Gastroesophageal sphincter (tissue), 4 donors: Measurements from ENCODE around the gene EGR4. TPM values are rescaled to one million over a fixed set of nuclear protein-coding genes. Genes with fewer than 3 reads are reported as not detected.

Experiments used
- ATAC-seq: fragments of 150-250 bp; one replicate; pipeline ENCODE4 v1.9.1; 2016; ENCODE audit warnings: mild to moderate bottlenecking, moderate library complexity
- H3K27ac ChIP-seq, 4 donors: fragments of 200-600 bp; sonication (generic) in 3 of 4; 1 replicate in 3 of 4; 2 replicates in 1 of 4; pipeline ENCODE4 v1.5.1; 2016 to 2019
- H3K27me3 ChIP-seq: fragments of 200-600 bp; sonication (generic); one replicate; pipeline ENCODE4 v1.5.1; 2019
- H3K36me3 ChIP-seq, 2 donors: fragments of 200-600 bp; sonication (generic); one replicate each; pipeline ENCODE4 v1.5.1; 2019; ENCODE audit warnings: control low read depth in 1 of 2
- H3K4me1 ChIP-seq, 3 donors: fragments of 200-600 bp; sonication (generic); 1 replicate in 2 of 3; 2 replicates in 1 of 3; pipeline ENCODE4 v1.5.1; 2016 to 2019; ENCODE audit warnings: control low read depth in 2 of 3
- H3K4me3 ChIP-seq, 2 donors: fragments of 200-600 bp; sonication (generic); one replicate each; pipeline ENCODE4 v1.5.1; 2019; ENCODE audit warnings: mild to moderate bottlenecking in 1 of 2, moderate library complexity in 1 of 2
- H3K9me3 ChIP-seq, 3 donors: fragments of 200-600 bp; sonication (generic); one replicate each; pipeline ENCODE4 v1.5.1; 2017 to 2019; ENCODE audit warnings: control low read depth in 2 of 3
- EP300 ChIP-seq: sonication (generic); formaldehyde crosslinking; IDR thresholded peaks from one replicate; pipeline ENCODE4 v1.6.1; 2017; ENCODE audit warnings: antibody characterized with exemption, mild to moderate bottlenecking
- POLR2A ChIP-seq, 2 donors: fragments of 450-650 bp; IDR thresholded peaks; one replicate each; pipeline ENCODE4 v1.6.1; 2017; ENCODE audit warnings: antibody characterized with exemption in 2 of 2, mild to moderate bottlenecking in 2 of 2, moderate library complexity in 1 of 2
- POLR2AphosphoS5 ChIP-seq: sonication (generic); formaldehyde crosslinking; IDR thresholded peaks from one replicate; pipeline ENCODE4 v1.6.1; 2017; ENCODE audit warnings: antibody characterized with exemption
- WGBS, 2 donors: methylation state at CpG; one replicate each; pipeline ENCODE4 v1.1.5; 2018; ENCODE audit warnings: low coverage in 1 of 2; 5-methylcytosine and 5-hydroxymethylcytosine counted together
- total RNA-seq, 4 donors: library from RNA; depleted of rRNA; stranded (reverse); fragments of >200 nt; gene quantifications; one replicate each; pipeline ENCODE4 v1.1.0, GENCODE V29; 2016
- TF ChIP-seq, protein P1 (sequence below), 4 experiments: fragments of 200-600 bp in 2 of 4; fragments of 450-650 bp in 2 of 4; sonication (generic) in 1 of 4; IDR thresholded peaks; one replicate each; pipeline ENCODE4 v1.5.1; 2017 to 2019; ENCODE audit warnings: antibody characterized with exemption in 4 of 4, mild to moderate bottlenecking in 2 of 4, moderate library complexity in 2 of 4

Gene EGR4
- total RNA-seq, 4 donors from 2014 or later = not detected

DNA sequence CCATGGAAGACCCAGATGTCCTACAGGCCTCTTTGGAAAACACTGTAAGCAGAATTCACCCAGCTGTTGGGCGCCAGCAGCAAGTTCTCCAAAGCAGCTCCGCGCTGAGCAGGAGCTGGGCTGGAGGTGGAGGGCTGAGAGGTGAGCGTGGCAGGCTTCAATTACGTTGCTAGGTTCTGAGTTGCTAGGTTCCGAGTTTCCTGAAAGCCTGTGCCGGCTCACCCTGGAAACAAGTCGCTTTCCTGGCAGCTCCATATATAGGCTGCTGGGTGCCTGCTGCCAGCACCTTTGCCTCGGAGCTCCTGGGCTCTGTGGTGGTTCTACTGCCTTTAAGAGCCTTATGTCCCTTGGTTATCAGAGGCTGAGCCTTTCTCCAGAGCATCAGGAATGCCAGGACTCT is 14.4 kb upstream of the EGR4 start:
- TF ChIP-seq, protein P1, sequence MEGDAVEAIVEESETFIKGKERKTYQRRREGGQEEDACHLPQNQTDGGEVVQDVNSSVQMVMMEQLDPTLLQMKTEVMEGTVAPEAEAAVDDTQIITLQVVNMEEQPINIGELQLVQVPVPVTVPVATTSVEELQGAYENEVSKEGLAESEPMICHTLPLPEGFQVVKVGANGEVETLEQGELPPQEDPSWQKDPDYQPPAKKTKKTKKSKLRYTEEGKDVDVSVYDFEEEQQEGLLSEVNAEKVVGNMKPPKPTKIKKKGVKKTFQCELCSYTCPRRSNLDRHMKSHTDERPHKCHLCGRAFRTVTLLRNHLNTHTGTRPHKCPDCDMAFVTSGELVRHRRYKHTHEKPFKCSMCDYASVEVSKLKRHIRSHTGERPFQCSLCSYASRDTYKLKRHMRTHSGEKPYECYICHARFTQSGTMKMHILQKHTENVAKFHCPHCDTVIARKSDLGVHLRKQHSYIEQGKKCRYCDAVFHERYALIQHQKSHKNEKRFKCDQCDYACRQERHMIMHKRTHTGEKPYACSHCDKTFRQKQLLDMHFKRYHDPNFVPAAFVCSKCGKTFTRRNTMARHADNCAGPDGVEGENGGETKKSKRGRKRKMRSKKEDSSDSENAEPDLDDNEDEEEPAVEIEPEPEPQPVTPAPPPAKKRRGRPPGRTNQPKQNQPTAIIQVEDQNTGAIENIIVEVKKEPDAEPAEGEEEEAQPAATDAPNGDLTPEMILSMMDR (IDR thresholded peaks at IDR 0.05) = no peak
- TF ChIP-seq EP300 (no peak), POLR2AphosphoS5 (no peak), POLR2A (IDR thresholded peaks at IDR 0.05) (no peak)
- no peaks in the 10 kb centered on the region for H3K9me3 ChIP-seq
- no peak for ATAC-seq
- H3K27ac ChIP-seq = no peak overlapping the region
- no peaks in the 10 kb centered on the region for H3K36me3 ChIP-seq
- peaks cover 24% of the 10 kb centered on the region for H3K27me3 ChIP-seq
- no peaks in the 10 kb centered on the region for H3K4me1 ChIP-seq
- H3K4me3 ChIP-seq = no peak overlapping the region
- 40 to 80% methylated on average over 1 to 6 of the region's 9 CpGs for WGBS, 2 donors

DNA sequence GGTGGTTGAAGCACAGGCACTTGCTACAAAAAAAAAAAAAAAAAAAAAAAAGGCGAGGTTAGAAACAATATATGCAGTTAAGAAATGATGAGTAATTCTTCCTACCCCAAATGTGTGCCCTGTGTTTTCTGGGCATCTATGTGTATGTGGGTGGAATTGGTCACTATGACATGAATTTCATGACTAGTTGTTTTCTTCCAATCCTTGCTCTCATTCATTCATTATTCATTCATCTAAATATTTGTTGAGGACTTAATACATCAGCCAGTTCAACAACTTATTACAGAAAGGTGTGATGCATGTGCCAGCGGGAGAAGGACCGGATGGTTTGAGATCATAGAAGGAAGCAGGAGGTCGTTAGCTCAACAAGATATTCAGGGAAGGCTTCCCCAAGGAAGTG is 8.3 kb upstream of the EGR4 start:
- Histone ChIP-seq H3K9me3 (no peaks in the 10 kb centered on the region), H3K4me1 (no peaks in the 10 kb centered on the region), H3K27ac (no peak overlapping the region), H3K36me3 (no peaks in the 10 kb centered on the region), H3K4me3 (no peak overlapping the region), H3K27me3 (peaks cover 46% of the 10 kb centered on the region)
- ATAC-seq = no peak
- TF ChIP-seq POLR2A (IDR thresholded peaks at IDR 0.05) = no peak
- TF ChIP-seq, protein P1 (IDR thresholded peaks at IDR 0.05) = no peak
- 57 to 76% methylated on average over 4 of the region's 4 CpGs for WGBS, 2 donors

DNA sequence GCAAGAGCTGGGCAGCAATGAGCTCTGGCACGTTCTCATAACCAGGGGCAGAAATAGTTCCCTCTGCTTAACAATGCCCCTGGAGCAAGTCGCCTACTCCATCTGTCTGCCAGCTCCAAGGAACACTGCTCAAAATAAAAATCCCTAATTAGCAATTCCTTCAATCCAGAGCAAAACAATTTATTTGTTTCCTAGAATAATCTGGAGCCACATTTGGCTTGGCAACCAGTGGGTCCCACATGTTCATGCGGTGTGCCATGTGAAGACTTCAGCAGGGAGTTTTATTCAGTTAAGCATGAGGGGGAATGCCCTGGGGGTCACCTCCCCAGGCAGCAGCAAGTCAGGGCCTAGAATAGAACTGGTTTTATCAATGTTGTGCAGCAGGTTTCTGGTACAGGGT is 7.6 kb upstream of the EGR4 start:
- WGBS, 2 donors = 60 to 69% methylated on average over 2 to 3 of the region's 3 CpGs
- no peak for TF ChIP-seq POLR2A (IDR thresholded peaks at IDR 0.05)
- no peak for TF ChIP-seq EP300
- no peak for TF ChIP-seq POLR2AphosphoS5
- TF ChIP-seq, protein P1 (IDR thresholded peaks at IDR 0.05) = no peak

DNA sequence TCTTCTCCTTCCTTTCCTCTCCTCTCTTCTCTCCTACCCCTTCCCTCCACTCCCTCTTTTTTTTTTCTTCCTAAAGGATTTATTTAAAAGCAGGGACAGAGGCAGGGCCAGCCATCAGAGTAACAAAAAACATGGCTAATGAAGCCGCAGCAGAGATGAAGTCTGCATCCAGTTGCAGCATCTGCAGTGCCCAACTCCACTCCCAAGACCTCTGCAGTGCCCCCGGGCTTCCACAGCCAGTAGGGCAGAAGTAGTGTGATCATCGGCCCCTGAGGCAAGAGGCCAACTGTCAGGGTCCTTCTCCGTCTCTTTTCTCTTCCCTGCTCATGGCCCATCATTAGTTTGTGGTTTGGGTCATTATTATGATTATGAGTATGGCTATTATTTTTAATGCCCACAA is 4.2 kb upstream of the EGR4 start:
- H3K27ac ChIP-seq = no peak overlapping the region
- peaks cover 82% of the 10 kb centered on the region for H3K27me3 ChIP-seq
- no peak for ATAC-seq
- no peak overlapping the region for H3K4me3 ChIP-seq
- H3K9me3 ChIP-seq = no peaks in the 10 kb centered on the region
- no peaks in the 10 kb centered on the region for H3K36me3 ChIP-seq
- 44 to 53% methylated on average over 3 to 4 of the region's 4 CpGs for WGBS, 2 donors
- TF ChIP-seq, protein P1 (IDR thresholded peaks at IDR 0.05) = no peak
- TF ChIP-seq POLR2AphosphoS5 = no peak
- peaks cover 0 to 14% (median 6%) of the 10 kb centered on the region in 3 donors for H3K4me1 ChIP-seq

More for the DNA sequence above, 7.6 kb upstream of the EGR4 start:
- Histone ChIP-seq H3K27ac (no peak overlapping the region), H3K36me3 (no peaks in the 10 kb centered on the region), H3K4me3 (no peak overlapping the region), H3K4me1 (no peaks in the 10 kb centered on the region), H3K9me3 (no peaks in the 10 kb centered on the region), H3K27me3 (peaks cover 53% of the 10 kb centered on the region)
- no peak for ATAC-seq

DNA sequence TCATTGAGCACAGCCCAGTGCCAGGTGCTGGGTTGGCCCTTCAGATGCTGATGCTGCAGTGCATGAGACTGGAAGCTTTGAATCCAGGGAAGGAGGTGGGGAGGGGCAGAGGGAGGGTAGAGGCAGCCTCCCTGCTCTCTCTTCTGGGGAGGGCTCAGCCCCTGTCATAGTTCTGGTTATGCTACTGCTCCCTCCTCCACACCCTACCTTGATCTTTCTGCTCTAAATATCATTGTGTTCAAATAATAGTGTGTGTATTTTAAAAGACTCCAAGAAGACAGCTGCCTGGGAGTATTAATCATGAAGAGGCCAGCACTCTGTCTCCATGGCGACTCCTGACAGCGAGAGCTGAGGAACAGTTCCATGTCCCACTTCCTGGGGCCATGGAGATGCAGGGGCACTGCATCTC is 3.8 kb upstream of the EGR4 start:
- H3K27ac ChIP-seq = no peak overlapping the region
- WGBS, 2 donors = 0% methylated on average over 2 of the region's 2 CpGs
- peaks cover 0 to 18% (median 6%) of the 10 kb centered on the region in 3 donors for H3K4me1 ChIP-seq
- peaks cover 82% of the 10 kb centered on the region for H3K27me3 ChIP-seq
- no peak overlapping the region for H3K4me3 ChIP-seq
- no peak for TF ChIP-seq EP300
- H3K36me3 ChIP-seq = no peaks in the 10 kb centered on the region
- no peak for ATAC-seq
- no peaks in the 10 kb centered on the region for H3K9me3 ChIP-seq
